ENCODE results near the gene COL21A1.
"Not testable (repeated sequence)": the region's sequence is repeated elsewhere in the genome, so short reads cannot be mapped to it uniquely, and the experiment has no call there.

COL21A1 gene

GRCh38 chr6:56032715-56033260 lies 214.6 kb downstream of the COL21A1 start:
- no peak for DNase-seq
- TF ChIP-seq GATA1 (IDR thresholded peaks at IDR 0.05; ENCODE audit: low read depth, low read length) (no peak), POLR2A (IDR thresholded peaks at IDR 0.05; ENCODE audit: low read length) (no peak)

GRCh38 chr6:56027865-56028264 lies 219.5 kb downstream of the COL21A1 start:
- no peak for DNase-seq
- TF ChIP-seq POLR2A (IDR thresholded peaks at IDR 0.05; ENCODE audit: low read length): no peak
- no peak for TF ChIP-seq GATA1 (IDR thresholded peaks at IDR 0.05; ENCODE audit: low read depth, low read length)

- no peak for DNase-seq
- no peak for TF ChIP-seq GATA1 (IDR thresholded peaks at IDR 0.05; ENCODE audit: low read depth, low read length)
Measured at GRCh38 chr6:56026455-56027180, 220.8 kb downstream of the COL21A1 start.

- TF ChIP-seq GATA1 (IDR thresholded peaks at IDR 0.05; ENCODE audit: low read depth, low read length) (no peak), POLR2A (IDR thresholded peaks at IDR 0.05; ENCODE audit: low read length) (no peak)
Measured at GRCh38 chr6:56025795-56026194, 221.6 kb downstream of the COL21A1 start.

GRCh38 chr6:56024931-56025330 lies 222.4 kb downstream of the COL21A1 start:
- no peak for DNase-seq
- no peak for TF ChIP-seq GATA1 (IDR thresholded peaks at IDR 0.05; ENCODE audit: low read depth, low read length)
- TF ChIP-seq POLR2A (IDR thresholded peaks at IDR 0.05; ENCODE audit: low read length): no peak

More at GRCh38 chr6:56025795-56026194, 221.6 kb downstream of the COL21A1 start:
- DNase-seq: no peak

- TF ChIP-seq POLR2A (IDR thresholded peaks at IDR 0.05; ENCODE audit: low read length): no peak
- no peak for TF ChIP-seq GATA1 (IDR thresholded peaks at IDR 0.05; ENCODE audit: low read depth, low read length)
- no peak for DNase-seq
Measured at GRCh38 chr6:56023829-56024228, 223.6 kb downstream of the COL21A1 start.

GRCh38 chr6:56022678-56023077 lies 224.7 kb downstream of the COL21A1 start:
- no peak for TF ChIP-seq GATA1 (IDR thresholded peaks at IDR 0.05; ENCODE audit: low read depth, low read length)
- TF ChIP-seq POLR2A (IDR thresholded peaks at IDR 0.05; ENCODE audit: low read length): no peak
- DNase-seq: no peak

- no peak for DNase-seq
- TF ChIP-seq GATA1 (IDR thresholded peaks at IDR 0.05; ENCODE audit: low read depth, low read length) (no peak), POLR2A (IDR thresholded peaks at IDR 0.05; ENCODE audit: low read length) (no peak)
Measured at GRCh38 chr6:56021943-56022342, 225.4 kb downstream of the COL21A1 start.

GRCh38 chr6:56019973-56020372 lies 227.4 kb downstream of the COL21A1 start:
- no peak for TF ChIP-seq POLR2A (IDR thresholded peaks at IDR 0.05; ENCODE audit: low read length)
- TF ChIP-seq GATA1 (IDR thresholded peaks at IDR 0.05; ENCODE audit: low read depth, low read length): no peak
- DNase-seq: no peak

GRCh38 chr6:56017198-56017597 lies 230.2 kb downstream of the COL21A1 start:
- no peak for DNase-seq

GRCh38 chr6:56014039-56014438 lies 233.3 kb downstream of the COL21A1 start:
- DNase-seq: not testable (repeated sequence)

More at GRCh38 chr6:56017198-56017597, 230.2 kb downstream of the COL21A1 start:
- no peak for TF ChIP-seq POLR2A (IDR thresholded peaks at IDR 0.05; ENCODE audit: low read length)
- no peak for TF ChIP-seq GATA1 (IDR thresholded peaks at IDR 0.05; ENCODE audit: low read depth, low read length)

GRCh38 chr6:56009636-56010035 lies 237.7 kb downstream of the COL21A1 start:
- TF ChIP-seq POLR2A (IDR thresholded peaks at IDR 0.05; ENCODE audit: low read length): no peak
- TF ChIP-seq GATA1 (IDR thresholded peaks at IDR 0.05; ENCODE audit: low read depth, low read length): no peak
- no peak for DNase-seq
